ENCODE measurements around the gene HCK. TPM values are rescaled to one million over a fixed set of nuclear protein-coding genes. Genes with fewer than 3 reads are reported as not detected.

Gene HCK
- 11.5 TPM for total RNA-seq

GRCh38 chr20:32052090-32052777, at the start of gene HCK:
TSS of gene HCK (plus strand) at chr20:32052242.
- DNase-seq, result no peak

GRCh38 chr20:32003325-32003724, 48.7 kb upstream of the HCK start:
- no peak for DNase-seq

GRCh38 chr20:32004963-32005362, 47.1 kb upstream of the HCK start:
- no peak for DNase-seq

- no peak for DNase-seq
Measured at GRCh38 chr20:32006053-32006452, 46.0 kb upstream of the HCK start.

- no peak for DNase-seq
Measured at GRCh38 chr20:32006841-32007786, 44.9 kb upstream of the HCK start.

GRCh38 chr20:32007787-32008616, 44.0 kb upstream of the HCK start:
- peak; percentile 37 for DNase-seq

GRCh38 chr20:32009564-32009963, 42.5 kb upstream of the HCK start:
- no peak for DNase-seq

- no peak for DNase-seq
Measured at GRCh38 chr20:32010101-32010500, 41.9 kb upstream of the HCK start, which contains the start of gene CCM2L. TSS of gene CCM2L (plus strand) at chr20:32010438. CDS start at chr20:32010455, 17 bp downstream.

GRCh38 chr20:32010666-32011065, 41.4 kb upstream of the HCK start:
- DNase-seq, result no peak

- DNase-seq, result no peak
Measured at GRCh38 chr20:32012159-32012688, 39.8 kb upstream of the HCK start.

- no peak for DNase-seq
Measured at GRCh38 chr20:32013326-32013725, 38.7 kb upstream of the HCK start.

GRCh38 chr20:32017711-32018251, 34.3 kb upstream of the HCK start:
- no peak for DNase-seq

GRCh38 chr20:32018269-32019155, 33.5 kb upstream of the HCK start:
- DNase-seq, result no peak

GRCh38 chr20:32019156-32019510, 32.9 kb upstream of the HCK start:
- DNase-seq, result no peak

- no peak for DNase-seq
Measured at GRCh38 chr20:32019563-32020463, 32.2 kb upstream of the HCK start.

GRCh38 chr20:32021091-32021490, 31.0 kb upstream of the HCK start:
- no peak for DNase-seq

- no peak for DNase-seq
Measured at GRCh38 chr20:32024683-32025295, 27.3 kb upstream of the HCK start.

- no peak for DNase-seq
Measured at GRCh38 chr20:32027643-32028042, 24.4 kb upstream of the HCK start.

- DNase-seq, result no peak
Measured at GRCh38 chr20:32028647-32029372, 23.2 kb upstream of the HCK start.

Measured in skin of body (tissue), 2 donors.